GM12878 (cell line): ENCODE data around the gene HS3ST1. TPM values are rescaled to one million over a fixed set of nuclear protein-coding genes. Genes with fewer than 3 reads are reported as not detected.

Experiments used
- ATAC-seq: fragments of 200-7000 bp; cut with Tn5 transposase; 3 replicates; pipeline ENCODE4 v1.9.1; 2020; ENCODE audit warnings: mild to moderate bottlenecking, moderate library complexity
- BruUV-seq: library from RNA; stranded (reverse); fragments of 400-500 nt; replicated peaks from 2 replicates; lab custom pipeline; 2021; lab: Mats Ljungman, UMichigan
- CTCF ChIA-PET: fragments of 300-600 bp; sonication (Branson Sonifier 250); formaldehyde crosslinking; extraction: SDS; loops from one replicate; lab custom pipeline; 2021; ENCODE audit warnings: inconsistent platforms; lab: Yijun Ruan, JAX
- POLR2A ChIA-PET: fragments of 350-600 bp; formaldehyde crosslinking; extraction: SDS; loops from one replicate; lab custom pipeline; 2021; ENCODE audit warnings: inconsistent platforms; lab: Charles Lee
- RAD21 ChIA-PET: fragments of 300-600 bp; sonication (Branson Sonifier 250); formaldehyde crosslinking; loops from one replicate; lab custom pipeline; 2023; ENCODE audit warnings: antibody characterized with exemption; ENCODE audit not compliant: unreplicated experiment; lab: Charles Lee
- SMC1A ChIA-PET: fragments of 300-600 bp; sonication (Branson Sonifier 250); formaldehyde crosslinking; loops from one replicate; lab custom pipeline; 2023; ENCODE audit not compliant: unreplicated experiment, uncharacterized antibody; lab: Charles Lee
- DNase-seq: peaks from one replicate; pipeline ENCODE4 v3.0.0-alpha.2; 2011; ENCODE audit warnings: low read depth, low spot score
- FAIRE-seq: peaks from 3 replicates; lab custom pipeline; 2011; peaks lifted over from hg19 to GRCh38; lab: Jason Lieb, UNC
- H2AFZ ChIP-seq: 2 replicates; pipeline ENCODE4 v1.6.0; 2011; ENCODE audit warnings: low read depth, low read length, control low read depth; ENCODE audit not compliant: control insufficient read depth
- H3K27ac ChIP-seq: 2 replicates; pipeline ENCODE4 v1.5.1; 2011; ENCODE audit warnings: control low read depth; ENCODE audit not compliant: control insufficient read depth, insufficient read depth
- H3K27me3 ChIP-seq, 2 experiments: replicated peaks in 1 of 2; 2 replicates each; pipeline versions ENCODE4 v1.6.0 to v1.6.1; 2011; ENCODE audit warnings: low read length in 1 of 2; ENCODE audit not compliant: control insufficient read depth in 2 of 2, insufficient read depth in 2 of 2
- H3K36me3 ChIP-seq, 2 experiments: 2 replicates each; pipeline ENCODE4 v1.5.1; 2011; ENCODE audit warnings: low read length in 1 of 2; ENCODE audit not compliant: control insufficient read depth in 2 of 2, insufficient read depth in 2 of 2
- H3K4me1 ChIP-seq: 2 replicates; pipeline ENCODE4 v1.6.1; 2011; ENCODE audit warnings: mild to moderate bottlenecking, low read length, moderate library complexity, mixed read lengths; ENCODE audit not compliant: control insufficient read depth, insufficient read depth
- H3K4me2 ChIP-seq: 2 replicates; pipeline ENCODE4 v1.6.0; 2011; ENCODE audit warnings: control low read depth; ENCODE audit not compliant: control insufficient read depth, insufficient read depth
- H3K4me3 ChIP-seq: fragments of 200-600 bp; sonication (generic); 2 replicates; pipeline ENCODE4 v1.5.1; 2016
- H3K79me2 ChIP-seq: 2 replicates; pipeline ENCODE4 v1.6.0; 2011; ENCODE audit warnings: low read length; ENCODE audit not compliant: control insufficient read depth, insufficient read depth
- H3K9ac ChIP-seq: 2 replicates; pipeline ENCODE4 v1.8.0; 2011; ENCODE audit warnings: low read length, control low read depth, mixed read lengths; ENCODE audit not compliant: control insufficient read depth, insufficient read depth
- H3K9me3 ChIP-seq: replicated peaks from 3 replicates; pipeline ENCODE4 v1.5.1; 2011; ENCODE audit warnings: mild to moderate bottlenecking, low read length; ENCODE audit not compliant: control insufficient read depth, insufficient read depth
- H4K20me1 ChIP-seq: 2 replicates; pipeline ENCODE4 v1.6.0; 2011; ENCODE audit not compliant: control insufficient read depth, insufficient read depth
- ATF3 ChIP-seq: IDR thresholded peaks from 2 replicates; pipeline ENCODE4 v1.6.1; 2011; ENCODE audit warnings: low read depth, mild to moderate bottlenecking, low read length, moderate library complexity, borderline replicate concordance; ENCODE audit errors: extremely low read depth
- BHLHE40 ChIP-seq, 2 experiments: fragments of 450-650 bp in 1 of 2; IDR thresholded peaks; 2 replicates each; pipeline ENCODE4 v1.6.1; 2011 to 2017; ENCODE audit warnings: low read depth in 2 of 2, borderline replicate concordance in 1 of 2, improper control_type of control experiment in 1 of 2, low read length in 1 of 2, mild to moderate bottlenecking in 1 of 2
- BMI1 ChIP-seq: fragments of 450-650 bp; IDR thresholded peaks from 2 replicates; pipeline ENCODE4 v1.6.1; 2016; ENCODE audit warnings: mild to moderate bottlenecking, moderate library complexity, borderline replicate concordance
- E4F1 ChIP-seq: fragments of 450-650 bp; IDR thresholded peaks from 2 replicates; pipeline ENCODE4 v1.6.1; 2018; ENCODE audit warnings: borderline replicate concordance, mild to moderate bottlenecking; ENCODE audit not compliant: partially characterized antibody
- FOXM1 ChIP-seq: IDR thresholded peaks from 2 replicates; pipeline ENCODE4 v1.6.1; 2012; ENCODE audit warnings: low read depth, mild to moderate bottlenecking, inconsistent platforms, low read length, moderate library complexity
- IRF3 ChIP-seq: fragments of 450-650 bp; IDR thresholded peaks from 2 replicates; pipeline ENCODE4 v1.6.1; 2014; ENCODE audit warnings: mild to moderate bottlenecking
- JUNB ChIP-seq: IDR thresholded peaks from 2 replicates; pipeline ENCODE4 v1.6.1; 2016; ENCODE audit warnings: antibody characterized with exemption, mild to moderate bottlenecking
- KDM1A ChIP-seq: fragments of 200-600 bp; sonication (generic); IDR thresholded peaks from 2 replicates; pipeline ENCODE4 v1.6.1; 2016; ENCODE audit warnings: borderline replicate concordance
- MAX ChIP-seq: IDR thresholded peaks from 2 replicates; pipeline ENCODE4 v1.6.1; 2012; ENCODE audit warnings: low read depth, low read length, improper control_type of control experiment
- SMARCA5 ChIP-seq: fragments of 450-650 bp; IDR thresholded peaks from 2 replicates; pipeline ENCODE4 v1.6.1; 2017; ENCODE audit warnings: mild to moderate bottlenecking
- TBL1XR1 ChIP-seq: IDR thresholded peaks from 2 replicates; pipeline ENCODE4 v1.6.1; 2012; ENCODE audit warnings: low read depth, low read length, improper control_type of control experiment
- ZBTB33 ChIP-seq: fragments of 450-650 bp; IDR thresholded peaks from 2 replicates; pipeline ENCODE4 v1.6.1; 2017; ENCODE audit warnings: mild to moderate bottlenecking
- WGBS: methylation state at CpG from one replicate; pipeline ENCODE4 v1.1.6; 2016; ENCODE audit warnings: low lambda C conversion rate; ENCODE audit not compliant: insufficient replicate concordance, insufficient coverage; ENCODE audit errors: missing lambda C conversion rate; 5-methylcytosine and 5-hydroxymethylcytosine counted together
- in situ Hi-C: fragments of 300-500 bp; cut with MboI; formaldehyde crosslinking; loops from 9 replicates; pipeline ENCODE4 v1.14.3; 2018; ENCODE audit warnings: mixed read lengths
- intact Hi-C: fragments of 100-400 bp; cut with micrococcal nuclease; formaldehyde crosslinking; loops from one replicate; pipeline ENCODE4 v1.14.2; 2022; ENCODE audit not compliant: unreplicated experiment
- polyA plus RNA-seq, 11 experiments: library from polyadenylated mRNA; depleted of rRNA in 4 of 11; unstranded in 6 of 11; stranded (reverse) in 5 of 11; fragments of >200 nt; fragmentation: Nextera tagmentation in 4 of 11; fragmentation: Illumina TruSeq in 1 of 11; extraction: Ambion mirVana in 4 of 11; extraction: Trizol in 1 of 11; gene quantifications; 1 replicate in 1 of 11; 2 replicates in 10 of 11; pipeline versions ENCODE4 v1.2.1 to v1.2.3, GENCODE V29; 2011 to 2016; ENCODE audit warnings: inconsistent platforms in 2 of 11, missing spikeins in 2 of 11, low read depth in 1 of 11
- total RNA-seq, 4 experiments: library from RNA; depleted of rRNA in 3 of 4; stranded (reverse); fragments of >200 nt in 3 of 4; fragmentation: Illumina TruSeq in 1 of 4; extraction: Trizol in 1 of 4; gene quantifications; 2 replicates each; pipeline versions ENCODE4 v1.2.1 to v1.2.3, GENCODE V29; 2013 to 2021

The HS3ST1 gene
- total and polyA plus RNA-seq, 10 of the 15 experiments (the other 5 are each of a cell fraction or from before 2014, with no cell fraction given): 0.03 to 0.65 (median 0.13) TPM

GRCh38 chr4:11412211-11412610 lies 16.5 kb downstream of the HS3ST1 start:
- in situ Hi-C loops (no loop called here), intact Hi-C loops (no loop called here)
- DNase-seq (no peak), ATAC-seq (no peak), FAIRE-seq (no peak)
- POLR2A ChIA-PET: no interaction called here
- H3K27me3 ChIP-seq: no peaks in the 10 kb centered on the region; a peak in 1 of 4 replicates
- H3K9ac ChIP-seq: no peak overlapping the region
- no peak overlapping the region for H3K4me2 ChIP-seq
- H3K36me3 ChIP-seq: no peaks in the 10 kb centered on the region
- SMC1A ChIA-PET: no interaction called here
- TF ChIP-seq KDM1A: no peak
- no peak for TF ChIP-seq ZBTB33
- TF ChIP-seq BMI1: no peak
- no peak for TF ChIP-seq ATF3
- H3K9me3 ChIP-seq: no peaks in the 10 kb centered on the region
- no TSS peak for BruUV-seq
- peaks cover 22% of the 10 kb centered on the region for H3K4me1 ChIP-seq
- no peaks in the 10 kb centered on the region for H4K20me1 ChIP-seq
- CTCF ChIA-PET: no interaction called here
- RAD21 ChIA-PET: no interaction called here
- no peak overlapping the region for H3K4me3 ChIP-seq
- H3K79me2 ChIP-seq: no peaks in the 10 kb centered on the region
- 81% methylated on average over 4 of the region's 4 CpGs for WGBS
- no peak overlapping the region for H3K27ac ChIP-seq
- H2AFZ ChIP-seq: no peak overlapping the region

- no peaks in the 10 kb centered on the region for H3K36me3 ChIP-seq
- no peaks in the 10 kb centered on the region for H3K79me2 ChIP-seq
- no peak for ATAC-seq
- no peaks in the 10 kb centered on the region for H3K9me3 ChIP-seq
- no peak overlapping the region for H2AFZ ChIP-seq
- H3K27me3 ChIP-seq: no peaks in the 10 kb centered on the region
- FAIRE-seq: no peak
- 73% methylated on average over 1 of the region's 1 CpG for WGBS
- in situ Hi-C loops: no loop called here
- CTCF ChIA-PET: no interaction called here
- SMC1A ChIA-PET: no interaction called here
- H4K20me1 ChIP-seq: no peaks in the 10 kb centered on the region
- POLR2A ChIA-PET: no interaction called here
- H3K4me3 ChIP-seq: no peak overlapping the region
- H3K4me2 ChIP-seq: no peak overlapping the region
- intact Hi-C loops: no loop called here
- no TSS peak for BruUV-seq
- DNase-seq: no peak
- H3K27ac ChIP-seq: no peak overlapping the region
- RAD21 ChIA-PET: no interaction called here
- H3K9ac ChIP-seq: no peak overlapping the region
- H3K4me1 ChIP-seq: peaks cover 11% of the 10 kb centered on the region
- TF ChIP-seq TBL1XR1 (no peak), E4F1 (no peak), SMARCA5 (no peak), IRF3 (no peak), FOXM1 (no peak), JUNB (no peak), MAX (no peak), BHLHE40 (IDR thresholded peaks at IDR 0.05; ENCODE audit: borderline replicate concordance in 1 of 2, low read depth in 2 of 2, low read length in 1 of 2) (no peak)
These were observed 19.1 kb downstream of the HS3ST1 start for GRCh38 chr4:11409632-11410031.
